Measurements from ENCODE around the gene GOLM1. TPM values are rescaled to one million over a fixed set of nuclear protein-coding genes. Genes with fewer than 3 reads are reported as not detected.

GOLM1 gene
- total RNA-seq, 3 donors from 2014 or later (not counting 1 experiment from before 2014, with no cell fraction given), result 12.9 to 24.4 (median 20.2) TPM

- H3K4me3 ChIP-seq (ENCODE audit: low read length), result no peak overlapping the region
- DNase-seq (no peak), ATAC-seq (no peak)
- intact Hi-C loops (cut with micrococcal nuclease), result no loop called here
- no peak overlapping the region for H3K4me3 Mint-ChIP-seq
- H3K27ac ChIP-seq (ENCODE audit: low read length), result no peak overlapping the region
- TF ChIP-seq, protein P1, sequence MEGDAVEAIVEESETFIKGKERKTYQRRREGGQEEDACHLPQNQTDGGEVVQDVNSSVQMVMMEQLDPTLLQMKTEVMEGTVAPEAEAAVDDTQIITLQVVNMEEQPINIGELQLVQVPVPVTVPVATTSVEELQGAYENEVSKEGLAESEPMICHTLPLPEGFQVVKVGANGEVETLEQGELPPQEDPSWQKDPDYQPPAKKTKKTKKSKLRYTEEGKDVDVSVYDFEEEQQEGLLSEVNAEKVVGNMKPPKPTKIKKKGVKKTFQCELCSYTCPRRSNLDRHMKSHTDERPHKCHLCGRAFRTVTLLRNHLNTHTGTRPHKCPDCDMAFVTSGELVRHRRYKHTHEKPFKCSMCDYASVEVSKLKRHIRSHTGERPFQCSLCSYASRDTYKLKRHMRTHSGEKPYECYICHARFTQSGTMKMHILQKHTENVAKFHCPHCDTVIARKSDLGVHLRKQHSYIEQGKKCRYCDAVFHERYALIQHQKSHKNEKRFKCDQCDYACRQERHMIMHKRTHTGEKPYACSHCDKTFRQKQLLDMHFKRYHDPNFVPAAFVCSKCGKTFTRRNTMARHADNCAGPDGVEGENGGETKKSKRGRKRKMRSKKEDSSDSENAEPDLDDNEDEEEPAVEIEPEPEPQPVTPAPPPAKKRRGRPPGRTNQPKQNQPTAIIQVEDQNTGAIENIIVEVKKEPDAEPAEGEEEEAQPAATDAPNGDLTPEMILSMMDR (IDR thresholded peaks at IDR 0.05), result no peak
- no peak overlapping the region for H3K27ac Mint-ChIP-seq
- H3K36me3 Mint-ChIP-seq, result peaks cover 28% of the 10 kb centered on the region
- peaks cover 4 to 13% of the 10 kb centered on the region in 2 donors for H3K4me1 Mint-ChIP-seq
- peaks cover 44% of the 10 kb centered on the region for H3K36me3 ChIP-seq (ENCODE audit: control insufficient read depth, insufficient read depth, low read length)
- no peaks in the 10 kb centered on the region for H3K4me1 ChIP-seq (ENCODE audit: control insufficient read depth, insufficient read depth, low read length)
- no peaks in the 10 kb centered on the region for H3K9me3 ChIP-seq (ENCODE audit: control insufficient read depth, insufficient read depth, low read length)
- no peaks in the 10 kb centered on the region for H3K27me3 ChIP-seq (ENCODE audit: control insufficient read depth, insufficient read depth, low read length)
- WGBS (ENCODE audit: insufficient coverage), result 100% methylated on average over 2 of the region's 2 CpGs
- H3K9me3 Mint-ChIP-seq, result no peaks in the 10 kb centered on the region
- H3K27me3 Mint-ChIP-seq (ENCODE audit: low read depth in 2 of 2), result no peaks in the 10 kb centered on the region
These were observed 114.9 kb downstream of the GOLM1 start for GRCh38 chr9:85984457-85984856.

GRCh38 chr9:85981369-85981768 is 118.0 kb downstream of the GOLM1 start:
- Mint-ChIP-seq H3K9me3 (no peaks in the 10 kb centered on the region), H3K4me3 (no peak overlapping the region), H3K27ac (no peak overlapping the region), H3K27me3 (ENCODE audit: low read depth in 2 of 2) (no peaks in the 10 kb centered on the region), H3K4me1 (peaks cover 0 to 13% of the 10 kb centered on the region in 2 donors), H3K36me3 (peaks cover 45% of the 10 kb centered on the region)
- TF ChIP-seq, protein P1 (IDR thresholded peaks at IDR 0.05), result no peak
- no peak for DNase-seq
- Histone ChIP-seq H3K4me3 (ENCODE audit: low read length) (no peak overlapping the region), H3K36me3 (ENCODE audit: control insufficient read depth, insufficient read depth, low read length) (peaks cover 67% of the 10 kb centered on the region), H3K9me3 (ENCODE audit: control insufficient read depth, insufficient read depth, low read length) (no peaks in the 10 kb centered on the region), H3K27ac (ENCODE audit: low read length) (no peak overlapping the region), H3K4me1 (ENCODE audit: control insufficient read depth, insufficient read depth, low read length) (no peaks in the 10 kb centered on the region), H3K27me3 (ENCODE audit: control insufficient read depth, insufficient read depth, low read length) (no peaks in the 10 kb centered on the region)
- WGBS (ENCODE audit: insufficient coverage), result 96% methylated on average over 2 of the region's 3 CpGs
- no peak for ATAC-seq
- intact Hi-C loops (cut with micrococcal nuclease), result no loop called here

DNA sequence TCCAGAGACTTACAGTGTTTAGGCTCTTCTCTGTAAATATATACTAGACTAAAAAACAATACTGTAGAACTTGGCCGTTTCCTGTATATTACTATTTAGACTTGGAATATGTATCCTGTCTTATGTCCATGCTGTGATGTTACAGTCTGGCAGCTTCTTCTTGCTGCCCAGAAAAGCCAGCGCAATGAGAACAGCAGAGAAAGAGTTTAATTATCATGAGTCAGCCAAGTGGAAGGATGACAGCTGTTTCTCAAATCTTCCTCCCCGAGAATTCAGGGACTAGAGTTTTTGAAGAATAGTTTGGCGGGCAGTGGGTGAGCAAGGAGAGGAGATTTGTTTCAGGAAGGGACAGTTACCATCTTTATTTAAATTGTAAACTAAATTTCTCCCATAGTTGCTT is 120.9 kb downstream of the GOLM1 start:
- H3K27ac ChIP-seq (ENCODE audit: low read length), result no peak overlapping the region
- 100% methylated on average over 2 of the region's 4 CpGs for WGBS (ENCODE audit: insufficient coverage)
- H3K27ac Mint-ChIP-seq, result peak overlapping the region in 1 of 2 donors; percentile 7

More for the DNA sequence above, 120.9 kb downstream of the GOLM1 start:
- TF ChIP-seq, protein P1 (IDR thresholded peaks at IDR 0.05), result no peak
- intact Hi-C loops (cut with micrococcal nuclease), result no loop called here
- peaks cover 0 to 7% of the 10 kb centered on the region in 2 donors for H3K4me1 Mint-ChIP-seq
- ATAC-seq, result no peak
- Histone ChIP-seq H3K27me3 (ENCODE audit: control insufficient read depth, insufficient read depth, low read length) (no peaks in the 10 kb centered on the region), H3K9me3 (ENCODE audit: control insufficient read depth, insufficient read depth, low read length) (no peaks in the 10 kb centered on the region), H3K4me1 (ENCODE audit: control insufficient read depth, insufficient read depth, low read length) (no peaks in the 10 kb centered on the region), H3K36me3 (ENCODE audit: control insufficient read depth, insufficient read depth, low read length) (peaks cover 75% of the 10 kb centered on the region), H3K4me3 (ENCODE audit: low read length) (no peak overlapping the region)
- H3K9me3 Mint-ChIP-seq, result no peaks in the 10 kb centered on the region
- peaks cover 38% of the 10 kb centered on the region for H3K36me3 Mint-ChIP-seq
- H3K27me3 Mint-ChIP-seq (ENCODE audit: low read depth in 2 of 2), result no peaks in the 10 kb centered on the region
- no peak for DNase-seq
- H3K4me3 Mint-ChIP-seq, result no peak overlapping the region

Other genes starting within 250 kb of the GOLM1 start
- gene NAA35, start 158.4 kb downstream of the GOLM1 start, total RNA-seq, result 10 to 100 TPM; 19.9 to 27.6 (median 21.0) TPM
- under 1 TPM in 2 of 3 donors, not detected in 1; 0.28 to 0.63 TPM for gene C9orf153, start 160.1 kb upstream of the GOLM1 start, total RNA-seq
- gene ISCA1, start 183.0 kb upstream of the GOLM1 start, total RNA-seq, result 10 to 100 TPM; 57.3 to 67.6 (median 63.4) TPM